Effector memory CD8-positive, alpha-beta T cell (primary cell): Measurements from ENCODE around the gene NOC2L.
A peak's percentile ranks its signal among the peaks of the same experiment; 100 is the strongest.

ENCODE experiments used
- ATAC-seq: fragments of 150-1000 bp; cut with Tn5 transposase; replicated peaks from 2 replicates; pipeline ENCODE4 v1.10.0; 2021; ENCODE audit warnings: mild to moderate bottlenecking, moderate library complexity
- DNase-seq, 3 experiments: peaks; one replicate each; pipeline ENCODE4 v3.0.0; 2021
- H3K27ac Mint-ChIP-seq, 2 donors: one replicate each; pipeline ENCODE4 v1.8.0; 2022; ENCODE audit warnings: mild to moderate bottlenecking in 2 of 2, mixed read lengths in 2 of 2, moderate library complexity in 2 of 2
- H3K27me3 Mint-ChIP-seq, 2 donors: one replicate each; pipeline ENCODE4 v1.8.0; 2022; ENCODE audit warnings: mixed read lengths in 2 of 2
- H3K36me3 Mint-ChIP-seq: one replicate; pipeline ENCODE4 v1.8.0; 2022; ENCODE audit warnings: mild to moderate bottlenecking, moderate library complexity, mixed read lengths; ENCODE audit not compliant: insufficient read depth
- H3K4me1 Mint-ChIP-seq, 2 donors: one replicate each; pipeline ENCODE4 v1.8.0; 2022; ENCODE audit warnings: low read depth in 2 of 2, mixed read lengths in 2 of 2
- H3K4me3 Mint-ChIP-seq, 2 donors: one replicate each; pipeline ENCODE4 v1.8.0; 2022; ENCODE audit warnings: mild to moderate bottlenecking in 2 of 2, mixed read lengths in 2 of 2, moderate library complexity in 2 of 2
- H3K9me3 Mint-ChIP-seq, 2 donors: one replicate each; pipeline ENCODE4 v1.8.0; 2022; ENCODE audit warnings: mixed read lengths in 2 of 2

Gene NOC2L

GRCh38 chr1:966135-966703 is 7.2 kb upstream of the NOC2L start, which contains the start of gene PLEKHN1:
TSS of gene PLEKHN1 (plus strand) at chr1:966482. CDS start at chr1:966532, 50 bp downstream.
- ATAC-seq, result peak; percentile 34
- H3K36me3 Mint-ChIP-seq, result no peaks in the 10 kb centered on the region
- H3K9me3 Mint-ChIP-seq, result no peaks in the 10 kb centered on the region
- no peak within 1 kb of the TSS for H3K27ac Mint-ChIP-seq
- DNase-seq, result no peak
- peak within 1 kb of the TSS; percentile 67 to 75 for H3K4me3 Mint-ChIP-seq
- peaks cover 0 to 4% of the 10 kb centered on the region in 2 donors for H3K4me1 Mint-ChIP-seq
- H3K27me3 Mint-ChIP-seq, result peaks cover 0 to 16% of the 10 kb centered on the region in 2 donors

GRCh38 chr1:965526-966134 is 6.6 kb upstream of the NOC2L start:
- Mint-ChIP-seq H3K27ac (no peak overlapping the region), H3K9me3 (no peaks in the 10 kb centered on the region), H3K4me3 (peak overlapping the region; percentile 23 to 38), H3K36me3 (no peaks in the 10 kb centered on the region), H3K27me3 (peaks cover 0 to 16% of the 10 kb centered on the region in 2 donors), H3K4me1 (peaks cover 0 to 4% of the 10 kb centered on the region in 2 donors)
- no peak for ATAC-seq
- no peak for DNase-seq

GRCh38 chr1:964691-965525 is 5.9 kb upstream of the NOC2L start:
- H3K27me3 Mint-ChIP-seq, result peaks cover 0 to 16% of the 10 kb centered on the region in 2 donors
- H3K4me1 Mint-ChIP-seq, result peaks cover 0 to 4% of the 10 kb centered on the region in 2 donors
- no peaks in the 10 kb centered on the region for H3K36me3 Mint-ChIP-seq
- H3K27ac Mint-ChIP-seq, result no peak overlapping the region
- H3K4me3 Mint-ChIP-seq, result peak overlapping the region; percentile 23 to 38
- ATAC-seq (no peak), DNase-seq (no peak)
- H3K9me3 Mint-ChIP-seq, result no peaks in the 10 kb centered on the region

- Mint-ChIP-seq H3K27ac (no peak overlapping the region), H3K9me3 (no peaks in the 10 kb centered on the region), H3K36me3 (peaks cover 2% of the 10 kb centered on the region), H3K27me3 (peaks cover 0 to 9% of the 10 kb centered on the region in 2 donors), H3K4me3 (peak overlapping the region in 1 of 2 donors; percentile 23), H3K4me1 (peaks cover 0 to 4% of the 10 kb centered on the region in 2 donors)
- DNase-seq (no peak), ATAC-seq (no peak)
Measured at GRCh38 chr1:963746-964525, 4.9 kb upstream of the NOC2L start.

- Mint-ChIP-seq H3K36me3 (peaks cover 8% of the 10 kb centered on the region), H3K9me3 (no peaks in the 10 kb centered on the region), H3K27me3 (peaks cover 0 to 2% of the 10 kb centered on the region in 2 donors), H3K27ac (peak overlapping the region in 1 of 2 donors; percentile 20), H3K4me1 (peaks cover 6 to 7% of the 10 kb centered on the region in 2 donors), H3K4me3 (no peak overlapping the region)
- DNase-seq (no peak), ATAC-seq (no peak)
Measured at GRCh38 chr1:963301-963651, 4.2 kb upstream of the NOC2L start.

- peak overlapping the region; percentile 65 to 70 for H3K4me3 Mint-ChIP-seq
- ATAC-seq, result no peak
- no peaks in the 10 kb centered on the region for H3K9me3 Mint-ChIP-seq
- H3K27ac Mint-ChIP-seq, result peak overlapping the region in 1 of 2 donors; percentile 20
- H3K4me1 Mint-ChIP-seq, result peaks cover 11 to 12% of the 10 kb centered on the region in 2 donors
- H3K36me3 Mint-ChIP-seq, result peaks cover 10% of the 10 kb centered on the region
- no peaks in the 10 kb centered on the region for H3K27me3 Mint-ChIP-seq
- DNase-seq, result no peak
Measured at GRCh38 chr1:962381-963300, 3.6 kb upstream of the NOC2L start.

- Mint-ChIP-seq H3K4me3 (peak overlapping the region; percentile 65 to 70), H3K27me3 (no peaks in the 10 kb centered on the region), H3K27ac (no peak overlapping the region), H3K4me1 (peaks cover 16 to 18% of the 10 kb centered on the region in 2 donors), H3K36me3 (peaks cover 16% of the 10 kb centered on the region), H3K9me3 (no peaks in the 10 kb centered on the region)
- no peak for ATAC-seq
- DNase-seq, result no peak
Measured at GRCh38 chr1:961132-961669, 2.1 kb upstream of the NOC2L start.

GRCh38 chr1:960363-961131 is 1.5 kb upstream of the NOC2L start, which contains the start of gene KLHL17:
TSS of gene KLHL17 (plus strand) at chr1:960584. CDS start at chr1:960694, 110 bp downstream.
- peak within 1 kb of the TSS; percentile 53 to 79 for H3K27ac Mint-ChIP-seq
- peak within 1 kb of the TSS; percentile 85 to 89 for H3K4me3 Mint-ChIP-seq
- no peaks in the 10 kb centered on the region for H3K27me3 Mint-ChIP-seq
- peaks cover 16% of the 10 kb centered on the region for H3K36me3 Mint-ChIP-seq
- peak; percentile 70 to 75 (median 72) for DNase-seq
- no peaks in the 10 kb centered on the region for H3K9me3 Mint-ChIP-seq
- H3K4me1 Mint-ChIP-seq, result peaks cover 16 to 18% of the 10 kb centered on the region in 2 donors
- peak; percentile 55 for ATAC-seq

- peaks cover 16 to 22% of the 10 kb centered on the region in 2 donors for H3K4me1 Mint-ChIP-seq
- H3K9me3 Mint-ChIP-seq, result no peaks in the 10 kb centered on the region
- H3K4me3 Mint-ChIP-seq, result peak overlapping the region; percentile 85 to 89
- DNase-seq (no peak), ATAC-seq (peak; percentile 7)
- H3K36me3 Mint-ChIP-seq, result peaks cover 16% of the 10 kb centered on the region
- H3K27ac Mint-ChIP-seq, result peak overlapping the region; percentile 53 to 79
- H3K27me3 Mint-ChIP-seq, result no peaks in the 10 kb centered on the region
Measured at GRCh38 chr1:959731-960362, 791 bp upstream of the NOC2L start.

GRCh38 chr1:956636-957035 is 2.4 kb downstream of the NOC2L start:
- H3K9me3 Mint-ChIP-seq, result no peaks in the 10 kb centered on the region
- H3K4me3 Mint-ChIP-seq, result no peak overlapping the region
- H3K36me3 Mint-ChIP-seq, result peaks cover 34% of the 10 kb centered on the region
- H3K27me3 Mint-ChIP-seq, result no peaks in the 10 kb centered on the region
- no peak overlapping the region for H3K27ac Mint-ChIP-seq
- DNase-seq (no peak), ATAC-seq (no peak)
- peaks cover 21% of the 10 kb centered on the region in 2 donors for H3K4me1 Mint-ChIP-seq

- H3K36me3 Mint-ChIP-seq, result peaks cover 38% of the 10 kb centered on the region
- no peaks in the 10 kb centered on the region for H3K9me3 Mint-ChIP-seq
- H3K4me3 Mint-ChIP-seq, result no peak overlapping the region
- DNase-seq (no peak), ATAC-seq (no peak)
- no peak overlapping the region for H3K27ac Mint-ChIP-seq
- H3K27me3 Mint-ChIP-seq, result no peaks in the 10 kb centered on the region
- H3K4me1 Mint-ChIP-seq, result peaks cover 21% of the 10 kb centered on the region in 2 donors
Measured at GRCh38 chr1:955474-955873, 3.6 kb downstream of the NOC2L start.
